Neural cell (in vitro differentiated cells): ENCODE data around the gene MAGI1. TPM values are rescaled to one million over a fixed set of nuclear protein-coding genes. Genes with fewer than 3 reads are reported as not detected.
A peak's percentile ranks its signal among the peaks of the same experiment; 100 is the strongest.

Experiments used
- H2AFZ ChIP-seq: fragments of 200-600, 300-800 bp; sonication (generic), shearing (Covaris generic); 2 replicates; pipeline ENCODE4 v1.6.0; 2014; ENCODE audit warnings: low read depth, mild to moderate bottlenecking, antibody characterized with exemption, low read length, moderate library complexity
- H3F3A ChIP-seq: fragments of 200-600 bp; shearing (Covaris generic); 2 replicates; pipeline ENCODE4 v1.6.1; 2016; ENCODE audit warnings: mild to moderate bottlenecking, moderate library complexity, mixed read lengths, antibody characterized with exemption, low read length; ENCODE audit not compliant: insufficient read depth, poor library complexity, severe bottlenecking
- H3K27ac ChIP-seq: fragments of 200-600, 300-800 bp; sonication (generic), shearing (Covaris generic); 2 replicates; pipeline ENCODE4 v1.5.1; 2014; ENCODE audit warnings: mild to moderate bottlenecking, low read length, moderate library complexity
- H3K27me3 ChIP-seq: fragments of 300-800, 200-600 bp; sonication (generic), shearing (Covaris generic); 2 replicates; pipeline ENCODE4 v1.6.0; 2014; ENCODE audit warnings: mild to moderate bottlenecking, low read depth, low read length, moderate library complexity; ENCODE audit not compliant: insufficient read depth
- H3K36me3 ChIP-seq: fragments of 300-800, 200-600 bp; sonication (generic), shearing (Covaris generic); 2 replicates; pipeline ENCODE4 v1.5.1; 2014; ENCODE audit warnings: mild to moderate bottlenecking, antibody characterized with exemption, low read length, moderate library complexity; ENCODE audit not compliant: insufficient read depth
- H3K4me2 ChIP-seq: fragments of 300-800, 200-600 bp; sonication (generic), shearing (Covaris generic); 2 replicates; pipeline ENCODE4 v1.6.0; 2014; ENCODE audit warnings: mild to moderate bottlenecking, low read length
- H3K4me3 ChIP-seq: fragments of 300-800, 200-600 bp; sonication (generic), shearing (Covaris generic); 2 replicates; pipeline ENCODE4 v1.5.1; 2014; ENCODE audit warnings: mild to moderate bottlenecking, low read length, moderate library complexity
- H3K79me2 ChIP-seq: fragments of 200-600 bp; shearing (Covaris generic); replicated peaks from 2 replicates; pipeline ENCODE4 v1.6.0; 2014; ENCODE audit warnings: mild to moderate bottlenecking, low read length, moderate library complexity; ENCODE audit not compliant: insufficient read depth
- H3K9ac ChIP-seq: fragments of 300-800, 200-600 bp; sonication (generic), shearing (Covaris generic); 2 replicates; pipeline ENCODE4 v1.6.1; 2016; ENCODE audit warnings: mild to moderate bottlenecking, low read length, mixed read lengths
- H3K9me2 ChIP-seq: fragments of 200-600 bp; shearing (Covaris generic); 2 replicates; pipeline ENCODE4 v1.6.1; 2016; ENCODE audit warnings: mild to moderate bottlenecking, low read length, mixed read lengths; ENCODE audit not compliant: insufficient read depth
- H3K9me3 ChIP-seq: fragments of 200-600, 300-800 bp; sonication (generic), shearing (Covaris generic); 2 replicates; pipeline ENCODE4 v1.6.1; 2016; ENCODE audit warnings: mild to moderate bottlenecking, mixed run types, low read length, moderate library complexity, mixed read lengths
- H4K20me1 ChIP-seq: fragments of 200-600 bp; shearing (Covaris generic); 2 replicates; pipeline ENCODE4 v1.6.1; 2016; ENCODE audit warnings: mild to moderate bottlenecking, mixed run types; ENCODE audit not compliant: insufficient read depth
- CTCF ChIP-seq: fragments of 450-650 bp; IDR thresholded peaks from 2 replicates; pipeline ENCODE4 v1.5.1; 2014; ENCODE audit warnings: antibody characterized with exemption, mild to moderate bottlenecking, moderate library complexity; ENCODE audit not compliant: poor library complexity, severe bottlenecking
- EP300 ChIP-seq: fragments of 450-650 bp; conservative IDR thresholded peaks from 2 replicates; pipeline ENCODE4 v1.6.1; 2014; ENCODE audit warnings: antibody characterized with exemption, mild to moderate bottlenecking, moderate library complexity; ENCODE audit not compliant: poor library complexity, severe bottlenecking
- EZH2 ChIP-seq: fragments of 200-600, 300-800 bp; shearing (Covaris generic), sonication (generic); IDR thresholded peaks from 2 replicates; pipeline ENCODE4 v1.6.1; 2014; ENCODE audit warnings: antibody characterized with exemption, low read length, borderline replicate concordance, mild to moderate bottlenecking; ENCODE audit not compliant: insufficient read depth, poor library complexity, severe bottlenecking
- MXI1 ChIP-seq: fragments of 450-650 bp; conservative IDR thresholded peaks from 2 replicates; pipeline ENCODE4 v1.6.1; 2014; ENCODE audit warnings: antibody characterized with exemption, mild to moderate bottlenecking; ENCODE audit not compliant: poor library complexity, severe bottlenecking
- POLR2AphosphoS5 ChIP-seq: IDR thresholded peaks from 2 replicates; pipeline ENCODE4 v1.6.1; 2012
- RAD21 ChIP-seq: fragments of 450-650 bp; conservative IDR thresholded peaks from 2 replicates; pipeline ENCODE4 v1.6.1; 2014; ENCODE audit warnings: antibody characterized with exemption, mild to moderate bottlenecking, moderate library complexity
- REST ChIP-seq: IDR thresholded peaks from 2 replicates; pipeline ENCODE4 v1.6.1; 2012; ENCODE audit warnings: borderline replicate concordance
- SMC3 ChIP-seq: fragments of 450-650 bp; conservative IDR thresholded peaks from 2 replicates; pipeline ENCODE4 v1.6.1; 2014; ENCODE audit warnings: antibody characterized with exemption, mild to moderate bottlenecking, moderate library complexity; ENCODE audit not compliant: poor library complexity
- TAF1 ChIP-seq: IDR thresholded peaks from 2 replicates; pipeline ENCODE4 v1.6.1; 2012; ENCODE audit warnings: low read depth
- polyA plus RNA-seq: library from polyadenylated mRNA; depleted of rRNA; stranded (reverse); fragments of >200 nt; gene quantifications from 2 replicates; pipeline ENCODE4 v1.2.3, GENCODE V29; 2014

MAGI1 gene
- polyA plus RNA-seq, 1 donor from 2014 or later, result 44.7 TPM

GRCh38 chr3:65551945-65552344 lies 486.8 kb downstream of the MAGI1 start:
- Histone ChIP-seq H3K27ac (peak overlapping the region; percentile 57), H3K36me3 (no peaks in the 10 kb centered on the region), H3K9ac (peak overlapping the region; percentile 6), H3K9me3 (no peaks in the 10 kb centered on the region), H3F3A (no peaks in the 10 kb centered on the region), H3K4me2 (peak overlapping the region; percentile 55), H3K27me3 (peaks cover 4% of the 10 kb centered on the region), H4K20me1 (peaks cover 3% of the 10 kb centered on the region), H2AFZ (no peak overlapping the region), H3K9me2 (no peaks in the 10 kb centered on the region), H3K79me2 (peaks cover 23% of the 10 kb centered on the region), H3K4me3 (peak overlapping the region; percentile 46)
- TF ChIP-seq POLR2AphosphoS5, result peak; percentile 55
- TF ChIP-seq EZH2, result no peak
- no peak for TF ChIP-seq RAD21
- TF ChIP-seq MXI1, result no peak
- TF ChIP-seq EP300, result peak; percentile 49

GRCh38 chr3:65550137-65550536 lies 488.6 kb downstream of the MAGI1 start:
- TF ChIP-seq REST (no peak), EP300 (no peak), RAD21 (no peak), CTCF (no peak), TAF1 (no peak), EZH2 (no peak), SMC3 (no peak), MXI1 (no peak), POLR2AphosphoS5 (no peak)
- no peak overlapping the region for H3K27ac ChIP-seq
- no peak overlapping the region for H3K4me2 ChIP-seq
- H3K27me3 ChIP-seq, result peaks cover 4% of the 10 kb centered on the region
- H3K36me3 ChIP-seq, result no peaks in the 10 kb centered on the region
- H2AFZ ChIP-seq, result no peak overlapping the region
- H3K9me3 ChIP-seq, result no peaks in the 10 kb centered on the region
- no peak overlapping the region for H3K9ac ChIP-seq
- H3K4me3 ChIP-seq, result no peak overlapping the region
- peaks cover 3% of the 10 kb centered on the region for H4K20me1 ChIP-seq
- peaks cover 32% of the 10 kb centered on the region for H3K79me2 ChIP-seq
- H3K9me2 ChIP-seq, result no peaks in the 10 kb centered on the region
- H3F3A ChIP-seq, result no peaks in the 10 kb centered on the region
